ENCODE data around the gene TFF3. TPM values are rescaled to one million over a fixed set of nuclear protein-coding genes. Genes with fewer than 3 reads are reported as not detected.

Gene TFF3
- total RNA-seq, 1 donor = not detected

DNA sequence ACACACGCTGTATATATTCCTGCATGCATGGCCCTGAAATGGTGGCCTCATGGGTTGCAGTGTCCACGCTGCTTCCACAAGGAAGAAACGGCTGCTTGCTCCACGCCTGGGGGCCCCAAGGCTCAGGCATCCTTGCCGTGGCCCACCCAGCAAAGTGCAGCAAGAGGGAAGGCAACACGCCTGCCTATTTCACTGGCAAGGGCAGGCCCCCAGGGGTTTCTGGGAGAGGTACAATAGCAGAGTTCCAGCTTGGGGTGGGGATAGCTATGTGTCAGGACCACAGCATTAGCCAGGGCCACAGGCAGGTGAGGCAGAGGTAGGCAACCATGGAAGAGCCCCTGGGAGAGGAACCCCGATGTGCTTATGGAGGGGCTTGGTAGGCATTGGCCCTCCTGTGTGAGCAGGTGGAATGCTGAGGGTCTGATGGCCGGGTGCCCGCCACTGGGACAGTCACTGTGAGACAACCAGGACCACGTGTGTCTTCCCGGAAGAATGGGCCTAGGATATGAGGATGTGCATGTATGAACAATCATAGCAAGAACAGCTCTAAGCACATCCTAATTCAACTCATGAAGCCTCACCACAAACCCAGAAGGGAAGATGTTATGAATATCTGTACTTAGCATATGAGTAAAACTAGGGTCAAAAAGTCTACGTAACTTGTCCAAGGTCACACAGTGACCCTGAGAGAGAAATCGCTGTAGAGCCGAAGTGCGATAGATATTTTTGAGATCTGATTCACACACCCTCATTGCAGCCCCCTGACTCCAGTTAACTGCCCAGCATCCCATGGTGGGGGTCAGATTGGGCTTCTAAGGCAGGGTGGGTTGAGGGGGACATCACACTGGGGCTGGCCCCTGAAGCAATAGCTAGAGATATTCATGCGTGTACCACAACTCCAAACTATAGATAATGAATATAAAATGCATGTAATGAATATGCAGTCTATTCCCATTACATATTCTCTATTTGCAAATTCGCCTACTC, 23.8 kb upstream of the TFF3 start:
- H3K27me3 ChIP-seq (ENCODE audit: insufficient read depth, low read length) = no peaks in the 10 kb centered on the region
- no peaks in the 10 kb centered on the region for H3K9me3 ChIP-seq (ENCODE audit: low read depth, low read length)
- H3K4me1 ChIP-seq (ENCODE audit: insufficient read depth, low read length) = peaks cover 10% of the 10 kb centered on the region
- H3K4me3 ChIP-seq (ENCODE audit: low read length) = no peak overlapping the region

DNA sequence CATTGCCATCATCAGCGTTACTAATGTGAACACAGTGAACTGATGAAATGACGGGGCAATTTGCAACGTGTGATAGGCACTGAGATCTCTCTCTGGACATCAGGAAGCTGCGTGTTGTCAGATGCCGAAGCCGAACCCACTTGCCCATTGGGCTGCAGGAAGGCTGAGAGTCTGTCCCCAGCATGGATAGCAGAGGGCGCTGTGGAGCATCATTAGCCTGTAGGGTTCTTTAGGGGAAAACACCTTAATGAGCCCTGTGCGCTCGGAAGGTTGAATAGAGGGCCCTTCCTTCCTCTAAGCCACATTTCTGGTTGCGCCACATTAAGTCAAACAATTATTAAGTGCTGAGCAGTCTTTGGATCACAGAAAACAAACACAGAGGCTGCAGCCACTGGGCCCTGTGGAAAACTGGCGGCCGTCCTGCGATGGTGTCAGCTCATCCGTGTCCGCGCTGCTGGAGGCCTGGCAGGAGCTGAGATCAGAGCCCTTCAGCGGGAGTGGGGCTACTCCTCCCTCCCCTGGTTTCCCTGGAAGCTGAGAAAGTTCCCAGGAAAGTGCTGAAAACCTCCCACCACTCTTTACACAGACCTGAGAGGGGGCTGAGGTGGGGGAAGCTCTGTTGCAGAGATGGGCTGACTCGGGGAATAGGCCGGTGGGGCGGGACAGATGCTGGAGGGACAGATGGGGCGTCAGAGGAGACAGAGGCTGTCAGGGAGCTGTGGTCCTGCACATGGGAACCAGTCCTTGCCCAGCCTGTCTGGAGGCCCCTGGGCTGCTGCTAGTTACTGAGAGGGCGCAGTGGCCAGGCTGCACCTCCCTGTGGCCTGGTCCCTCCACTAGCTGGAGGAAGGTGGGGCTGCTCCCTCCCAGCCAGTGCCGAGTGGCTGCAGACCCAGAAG, 22.9 kb upstream of the TFF3 start:
- Histone ChIP-seq H3K27me3 (ENCODE audit: insufficient read depth, low read length) (no peaks in the 10 kb centered on the region), H3K4me1 (ENCODE audit: insufficient read depth, low read length) (peaks cover 10% of the 10 kb centered on the region), H3K9me3 (ENCODE audit: low read depth, low read length) (no peaks in the 10 kb centered on the region), H3K4me3 (ENCODE audit: low read length) (no peak overlapping the region)

DNA sequence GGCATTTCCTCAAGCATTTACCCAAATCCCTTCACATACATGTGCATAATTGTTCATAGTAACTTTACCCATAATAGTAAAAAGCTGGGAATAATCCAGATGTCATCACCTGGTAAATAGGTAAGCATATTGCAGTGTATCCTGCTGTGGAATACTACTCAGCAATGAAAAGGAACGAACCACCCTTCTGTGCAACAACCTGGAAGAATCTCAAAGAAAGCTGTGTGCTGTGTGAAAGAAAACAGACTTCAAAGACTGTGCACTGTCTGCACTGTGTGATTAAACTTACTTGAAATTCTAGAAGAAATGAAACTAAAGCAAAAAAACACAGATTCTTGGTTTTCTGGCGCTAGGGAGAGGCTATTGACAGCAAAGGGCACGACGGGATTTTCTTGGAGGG, 22.1 kb upstream of the TFF3 start:
- Histone ChIP-seq H3K4me3 (ENCODE audit: low read length) (no peak overlapping the region), H3K4me1 (ENCODE audit: insufficient read depth, low read length) (peaks cover 10% of the 10 kb centered on the region), H3K27me3 (ENCODE audit: insufficient read depth, low read length) (no peaks in the 10 kb centered on the region), H3K9me3 (ENCODE audit: low read depth, low read length) (no peaks in the 10 kb centered on the region)

DNA sequence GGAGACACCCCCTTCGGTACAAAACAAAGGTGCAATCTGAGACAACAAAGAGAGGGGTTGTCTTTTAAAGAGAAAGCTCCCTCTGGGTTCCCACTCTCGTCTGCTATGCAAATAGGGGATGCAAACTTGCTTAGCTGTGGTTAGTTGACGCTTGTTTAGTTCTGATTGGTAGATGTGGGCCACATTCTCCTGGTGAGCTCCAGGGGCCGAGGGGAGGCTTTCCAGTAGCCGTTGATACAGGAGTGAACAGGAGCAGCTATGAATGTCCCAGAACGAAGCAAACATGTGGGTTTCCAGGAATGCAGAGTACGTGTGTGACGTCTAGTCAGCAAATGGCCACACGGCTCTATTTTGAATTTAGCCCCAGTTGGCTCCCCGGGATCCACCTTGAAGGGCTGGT, 20.8 kb upstream of the TFF3 start:
- peaks cover 10% of the 10 kb centered on the region for H3K4me1 ChIP-seq (ENCODE audit: insufficient read depth, low read length)
- no peaks in the 10 kb centered on the region for H3K27me3 ChIP-seq (ENCODE audit: insufficient read depth, low read length)
- H3K4me3 ChIP-seq (ENCODE audit: low read length) = no peak overlapping the region
- no peaks in the 10 kb centered on the region for H3K9me3 ChIP-seq (ENCODE audit: low read depth, low read length)

DNA sequence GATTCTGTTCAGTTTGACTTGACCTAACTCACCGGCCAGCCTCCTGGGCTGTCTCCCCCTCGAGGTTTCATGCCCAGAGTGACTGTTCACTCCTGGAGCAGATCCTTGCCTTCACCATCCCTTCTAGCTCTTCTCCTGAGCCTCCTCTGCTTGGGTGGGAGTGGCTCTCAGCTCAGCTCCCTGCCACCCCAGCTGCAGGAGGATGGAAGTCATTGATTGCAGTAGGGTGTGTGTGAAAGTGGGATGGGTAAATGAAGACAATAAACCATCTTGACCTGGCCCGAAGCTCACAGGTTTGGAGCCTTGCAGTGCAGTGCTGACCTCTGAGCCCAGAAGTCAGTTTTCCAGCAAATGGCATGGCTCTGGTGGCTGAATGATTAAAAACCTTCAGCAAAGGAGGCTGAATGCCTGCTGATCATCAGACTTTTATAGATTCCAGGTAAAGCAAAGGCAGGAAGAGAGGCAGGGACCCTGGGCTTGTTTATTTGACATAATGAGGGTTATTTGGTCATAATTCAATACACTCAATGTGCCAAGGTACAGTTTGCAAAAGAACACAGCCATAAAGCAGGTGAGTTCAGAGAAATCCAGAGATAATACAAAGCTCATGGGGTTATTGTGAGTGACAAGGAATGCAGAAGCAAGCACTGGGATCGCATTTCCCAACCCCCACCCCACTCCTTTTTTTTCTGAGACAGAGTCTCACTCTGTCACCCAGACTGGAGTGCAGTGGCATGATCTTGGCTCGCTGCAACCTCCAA, 17.5 kb upstream of the TFF3 start:
- no peaks in the 10 kb centered on the region for H3K9me3 ChIP-seq (ENCODE audit: low read depth, low read length)
- no peaks in the 10 kb centered on the region for H3K27me3 ChIP-seq (ENCODE audit: insufficient read depth, low read length)
- no peak overlapping the region for H3K4me3 ChIP-seq (ENCODE audit: low read length)
- H3K4me1 ChIP-seq (ENCODE audit: insufficient read depth, low read length) = peaks cover 1% of the 10 kb centered on the region

DNA sequence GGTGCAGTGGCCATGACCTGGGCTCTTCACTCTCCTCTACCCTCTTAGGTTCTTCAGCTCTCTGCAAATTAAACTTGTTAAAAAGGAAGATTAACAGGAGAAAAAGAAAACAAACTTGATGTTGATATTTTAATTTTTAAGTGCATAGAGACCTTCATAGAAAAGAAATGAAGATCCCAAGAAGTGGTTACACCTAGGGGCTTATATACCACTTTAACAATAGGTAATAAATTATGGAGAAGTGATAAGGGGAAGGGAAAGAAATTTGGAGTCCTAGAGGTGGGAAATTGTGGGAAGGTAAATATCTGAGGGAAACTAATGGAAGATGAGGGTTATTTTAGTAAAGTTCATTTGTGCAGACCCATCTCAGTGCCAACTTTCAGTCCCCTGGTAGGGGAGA, 16.5 kb upstream of the TFF3 start:
- H3K4me1 ChIP-seq (ENCODE audit: insufficient read depth, low read length) = no peaks in the 10 kb centered on the region
- H3K4me3 ChIP-seq (ENCODE audit: low read length) = no peak overlapping the region
- no peaks in the 10 kb centered on the region for H3K9me3 ChIP-seq (ENCODE audit: low read depth, low read length)
- H3K27me3 ChIP-seq (ENCODE audit: insufficient read depth, low read length) = no peaks in the 10 kb centered on the region

DNA sequence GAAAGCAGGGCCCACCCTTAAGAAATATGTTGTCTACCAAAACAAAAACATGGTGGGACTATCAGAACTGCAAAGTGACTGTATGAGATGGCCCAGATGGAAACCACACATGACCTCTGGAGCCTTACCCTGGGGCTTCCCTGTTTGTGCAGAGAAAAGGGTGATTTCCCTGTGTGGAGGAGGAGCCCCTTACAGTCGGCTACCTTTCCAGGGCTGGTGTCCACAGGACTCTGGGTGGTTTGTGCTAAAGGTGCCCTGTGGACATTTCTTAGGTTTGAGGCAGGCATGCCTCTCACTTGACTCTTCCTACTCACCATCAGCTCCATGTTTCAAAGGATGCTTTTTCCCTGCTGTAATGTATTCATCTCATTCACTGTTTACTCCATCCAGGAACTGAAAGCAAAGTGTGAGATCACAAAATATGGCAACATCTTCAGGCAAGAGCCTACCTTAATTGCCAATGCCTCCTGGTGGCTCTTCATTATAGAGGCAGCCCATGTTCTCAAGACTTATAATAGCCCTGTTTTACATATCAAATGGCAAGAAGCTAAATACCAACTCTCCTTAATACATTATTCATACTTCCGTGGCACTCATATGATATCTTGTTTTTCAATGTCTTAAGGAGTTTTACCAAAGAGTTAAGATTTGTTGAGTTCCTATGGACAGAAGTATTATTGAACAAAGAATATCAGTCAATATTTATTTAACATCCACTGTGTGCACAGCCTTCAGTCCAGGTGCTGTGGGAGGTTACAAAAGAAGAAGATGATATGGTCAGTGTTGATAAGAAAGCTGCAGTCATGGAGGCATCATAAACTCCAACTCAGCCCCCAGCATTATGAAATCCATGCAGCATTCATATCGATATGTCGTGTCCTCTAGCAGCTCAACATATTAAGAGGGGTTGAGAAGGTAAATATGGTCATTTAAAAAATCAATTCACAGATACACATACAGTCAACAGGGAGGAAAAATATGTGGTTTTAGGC, 15.5 kb upstream of the TFF3 start:
- Histone ChIP-seq H3K4me3 (ENCODE audit: low read length) (no peak overlapping the region), H3K27me3 (ENCODE audit: insufficient read depth, low read length) (no peaks in the 10 kb centered on the region), H3K9me3 (ENCODE audit: low read depth, low read length) (no peaks in the 10 kb centered on the region), H3K4me1 (ENCODE audit: insufficient read depth, low read length) (no peaks in the 10 kb centered on the region)

DNA sequence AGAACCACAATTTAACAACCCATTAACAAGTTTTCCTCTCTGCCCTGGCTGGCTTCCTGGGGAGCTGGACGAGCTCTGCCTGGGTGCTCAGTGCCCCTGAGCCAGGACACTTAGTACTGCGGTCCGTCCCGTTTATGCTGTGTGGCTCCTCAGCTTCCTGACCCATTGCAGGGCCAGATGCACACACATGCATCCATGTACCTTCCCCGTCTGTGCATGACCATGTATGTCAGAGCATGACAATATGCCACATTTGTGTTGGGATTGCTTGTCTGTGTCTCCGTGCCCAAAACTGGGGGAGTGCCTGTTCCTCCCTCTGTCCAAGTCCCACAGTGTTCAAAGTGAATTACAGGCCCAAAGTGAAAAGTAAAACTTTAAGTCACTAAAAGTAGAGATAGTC, 9.7 kb upstream of the TFF3 start:
- H3K4me1 ChIP-seq (ENCODE audit: insufficient read depth, low read length) = peaks cover 5% of the 10 kb centered on the region
- H3K9me3 ChIP-seq (ENCODE audit: low read depth, low read length) = no peaks in the 10 kb centered on the region
- H3K4me3 ChIP-seq (ENCODE audit: low read length) = no peak overlapping the region
- no peaks in the 10 kb centered on the region for H3K27me3 ChIP-seq (ENCODE audit: insufficient read depth, low read length)

DNA sequence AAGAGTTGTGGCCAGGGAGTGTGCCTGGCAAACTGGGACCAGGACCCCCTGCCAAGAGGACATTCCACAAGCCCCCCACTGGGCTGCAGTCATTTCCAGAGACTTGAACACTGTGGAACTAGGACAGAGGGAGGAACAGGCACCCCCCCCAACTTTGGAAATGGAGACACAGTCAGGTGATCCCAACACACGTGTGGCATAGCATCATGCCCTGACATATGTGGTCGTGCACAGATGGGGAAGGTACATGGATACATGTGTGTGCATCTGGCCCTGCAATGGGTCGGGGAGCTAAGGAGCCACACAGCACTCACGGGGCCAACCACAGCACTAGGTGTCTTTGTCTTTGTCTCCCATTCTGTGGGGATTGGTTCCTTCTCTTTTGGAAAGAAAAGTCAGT, 6.6 kb upstream of the TFF3 start:
- H3K4me3 ChIP-seq (ENCODE audit: low read length) = no peak overlapping the region
- no peaks in the 10 kb centered on the region for H3K9me3 ChIP-seq (ENCODE audit: low read depth, low read length)
- H3K27me3 ChIP-seq (ENCODE audit: insufficient read depth, low read length) = no peaks in the 10 kb centered on the region
- peaks cover 21% of the 10 kb centered on the region for H3K4me1 ChIP-seq (ENCODE audit: insufficient read depth, low read length)

DNA sequence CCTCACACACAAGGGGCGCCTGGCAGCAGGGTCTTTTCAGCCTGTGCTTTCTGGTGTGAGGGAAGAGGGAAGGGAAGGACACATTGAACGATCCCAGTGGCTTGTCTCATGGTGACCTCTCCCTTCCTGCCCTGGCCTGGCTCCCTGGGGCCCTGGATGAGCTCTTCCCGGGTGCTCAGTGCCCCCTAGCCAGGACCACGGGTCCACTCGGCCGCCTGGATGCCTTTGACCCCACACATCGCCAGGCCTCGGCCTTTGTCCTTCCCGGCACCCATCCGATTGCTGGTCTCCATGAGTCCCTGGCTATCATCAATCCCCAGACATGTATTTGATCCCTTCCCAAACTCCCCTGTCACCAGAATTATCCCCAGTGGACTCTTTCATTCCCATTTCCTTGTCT, 6.0 kb upstream of the TFF3 start:
- no peak overlapping the region for H3K4me3 ChIP-seq (ENCODE audit: low read length)
- no peaks in the 10 kb centered on the region for H3K27me3 ChIP-seq (ENCODE audit: insufficient read depth, low read length)
- peaks cover 21% of the 10 kb centered on the region for H3K4me1 ChIP-seq (ENCODE audit: insufficient read depth, low read length)
- no peaks in the 10 kb centered on the region for H3K9me3 ChIP-seq (ENCODE audit: low read depth, low read length)

DNA sequence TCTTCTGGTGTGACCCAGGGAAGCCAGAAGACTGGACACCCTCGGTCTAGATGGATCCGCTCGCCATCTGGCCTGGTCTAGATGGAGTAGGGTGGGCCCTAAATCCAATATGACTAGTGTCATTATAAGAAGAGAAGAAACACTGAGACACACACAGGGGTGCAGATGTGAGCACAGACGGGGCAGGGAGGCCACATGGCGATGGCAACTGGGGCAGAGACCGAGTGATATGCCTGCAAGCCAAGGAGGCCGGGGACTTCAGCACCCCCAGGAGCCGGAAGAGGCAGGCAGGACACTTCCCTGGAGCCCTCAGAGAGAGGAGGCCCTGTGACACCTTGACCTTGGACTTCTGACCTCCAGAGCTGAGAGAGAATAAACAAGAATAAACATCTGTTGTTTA, 5.6 kb upstream of the TFF3 start:
- Histone ChIP-seq H3K9me3 (ENCODE audit: low read depth, low read length) (no peaks in the 10 kb centered on the region), H3K27me3 (ENCODE audit: insufficient read depth, low read length) (no peaks in the 10 kb centered on the region), H3K4me1 (ENCODE audit: insufficient read depth, low read length) (peaks cover 21% of the 10 kb centered on the region), H3K4me3 (ENCODE audit: low read length) (no peak overlapping the region)

DNA sequence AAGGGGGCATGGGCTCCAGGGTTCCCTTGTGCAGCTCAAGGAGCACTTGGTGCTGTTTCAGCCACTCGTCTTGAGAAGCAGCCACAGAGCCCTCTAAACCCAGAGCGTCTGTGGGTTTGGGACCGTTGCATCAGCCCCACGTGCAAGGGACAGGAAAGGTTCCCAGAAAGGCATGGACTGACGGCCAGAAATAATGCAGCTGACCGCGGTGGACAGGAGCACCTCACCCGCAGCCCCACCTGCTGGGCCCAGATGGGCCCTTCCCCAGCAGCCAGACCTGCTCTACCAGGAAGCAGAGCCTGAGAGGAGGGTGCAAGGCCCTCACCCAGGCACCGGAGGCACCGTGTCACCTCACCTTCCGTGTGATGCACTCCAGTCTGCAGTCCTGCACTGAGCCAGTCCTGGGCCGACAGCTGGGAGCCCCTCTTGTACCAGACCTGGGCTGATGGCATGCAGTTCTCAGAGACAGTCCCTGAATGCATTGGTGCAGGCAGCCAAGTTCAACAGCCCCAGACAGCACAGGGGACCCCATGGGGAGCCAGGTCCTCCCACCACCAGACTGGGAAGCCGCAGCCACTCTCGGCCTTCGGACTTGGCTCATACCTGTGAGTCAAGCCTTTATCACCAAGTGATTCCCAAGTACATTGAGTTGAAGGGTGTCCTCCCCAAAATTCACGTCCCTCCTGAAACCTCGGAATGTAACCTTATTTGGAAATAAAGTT, 4.8 kb upstream of the TFF3 start:
- Histone ChIP-seq H3K9me3 (ENCODE audit: low read depth, low read length) (no peaks in the 10 kb centered on the region), H3K4me3 (ENCODE audit: low read length) (no peak overlapping the region), H3K4me1 (ENCODE audit: insufficient read depth, low read length) (peaks cover 21% of the 10 kb centered on the region), H3K27me3 (ENCODE audit: insufficient read depth, low read length) (no peaks in the 10 kb centered on the region)

DNA sequence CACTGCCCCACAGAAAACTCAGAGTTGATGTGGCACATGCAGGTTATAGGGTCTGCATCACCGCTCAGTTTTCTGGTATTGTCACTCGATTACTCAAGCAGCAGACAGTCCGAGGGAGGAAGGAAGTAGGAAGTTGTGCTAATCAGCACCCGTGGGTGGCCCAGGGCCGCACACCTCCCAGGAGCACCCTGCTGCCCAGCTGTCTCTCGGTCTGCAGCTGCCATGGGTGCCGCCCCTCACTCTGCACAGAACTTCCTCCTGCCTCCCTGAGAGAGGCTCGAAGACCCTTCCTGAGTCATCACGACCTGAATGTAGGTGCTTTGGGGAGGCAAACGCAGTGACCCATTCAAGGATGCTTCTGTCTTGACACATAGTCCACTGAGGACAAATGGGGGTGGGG, 4.2 kb upstream of the TFF3 start:
- Histone ChIP-seq H3K27me3 (ENCODE audit: insufficient read depth, low read length) (no peaks in the 10 kb centered on the region), H3K4me1 (ENCODE audit: insufficient read depth, low read length) (peaks cover 21% of the 10 kb centered on the region), H3K9me3 (ENCODE audit: low read depth, low read length) (no peaks in the 10 kb centered on the region), H3K4me3 (ENCODE audit: low read length) (no peak overlapping the region)

Measured in mononuclear cell (primary cell).